HG03196 (cell line): Measurements from ENCODE around the gene PKD1L1.

Experiments
- ATAC-seq: cut with Tn5 transposase; IDR thresholded peaks from one replicate; pipeline ENCODE4 v1.9.1; 2021; ENCODE audit not compliant: unreplicated experiment

The PKD1L1 gene

DNA sequence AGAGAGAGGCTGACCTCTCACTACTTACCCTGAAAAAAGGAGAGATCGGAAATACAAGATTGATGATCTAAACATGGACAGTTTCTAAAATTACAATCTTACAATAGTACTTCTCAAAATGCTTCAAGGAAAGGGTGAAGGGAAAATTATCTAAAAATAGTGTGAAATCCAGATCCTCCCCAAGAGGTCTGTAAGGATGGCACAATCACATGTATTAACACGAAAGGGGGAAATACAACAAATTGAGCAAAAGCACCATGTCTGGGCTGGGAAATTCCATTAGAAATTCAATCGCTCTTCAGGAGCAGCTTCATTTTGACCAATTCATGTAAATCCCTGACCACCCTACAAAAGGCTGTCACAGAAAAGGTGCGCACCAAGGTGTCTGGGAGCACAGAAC is 67.0 kb downstream of the PKD1L1 start:
- no peak for ATAC-seq

DNA sequence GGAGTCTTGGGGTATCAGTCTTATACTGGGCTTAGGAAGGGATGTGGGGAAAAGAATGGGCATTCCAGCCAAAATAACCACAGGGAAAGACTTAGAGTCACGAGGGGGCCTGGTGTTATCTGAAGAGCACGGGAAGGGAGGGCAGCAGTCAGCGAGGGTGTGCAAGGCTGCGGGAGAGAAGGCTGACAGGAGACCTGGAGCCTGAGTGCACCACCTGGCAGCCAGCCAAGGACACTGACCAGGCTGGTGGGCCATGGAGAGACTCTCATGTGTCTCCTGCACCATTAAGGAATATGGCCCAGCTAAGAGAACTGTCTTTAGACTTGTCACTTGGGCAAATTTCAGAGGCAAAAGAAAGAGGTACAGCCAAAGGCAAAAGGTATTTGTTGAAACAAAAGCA is 69.6 kb downstream of the PKD1L1 start:
- ATAC-seq, result no peak

GRCh38 chr7:47877336-47877735 is 70.9 kb downstream of the PKD1L1 start:
- no peak for ATAC-seq

- no peak for ATAC-seq
Measured at GRCh38 chr7:47875998-47876744, 72.1 kb downstream of the PKD1L1 start.

DNA sequence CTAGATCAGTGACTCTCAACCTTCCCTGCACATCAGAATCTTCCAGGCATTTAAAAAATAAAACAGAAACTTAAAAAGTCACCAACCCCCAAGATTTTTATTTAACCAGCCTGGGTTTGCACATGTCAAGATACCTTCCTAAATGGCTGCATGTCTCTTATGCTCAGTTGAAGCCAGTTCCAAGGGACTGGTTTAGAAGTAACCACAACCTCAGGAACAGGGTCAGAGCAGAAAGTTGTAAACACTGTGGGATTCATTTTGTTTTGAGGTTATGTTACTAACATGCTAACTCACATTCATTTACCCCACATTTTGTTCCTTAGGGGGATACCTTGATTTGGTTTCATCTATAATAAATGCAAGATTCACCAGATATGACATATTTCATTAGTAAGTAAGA is 72.9 kb downstream of the PKD1L1 start:
- no peak for ATAC-seq

DNA sequence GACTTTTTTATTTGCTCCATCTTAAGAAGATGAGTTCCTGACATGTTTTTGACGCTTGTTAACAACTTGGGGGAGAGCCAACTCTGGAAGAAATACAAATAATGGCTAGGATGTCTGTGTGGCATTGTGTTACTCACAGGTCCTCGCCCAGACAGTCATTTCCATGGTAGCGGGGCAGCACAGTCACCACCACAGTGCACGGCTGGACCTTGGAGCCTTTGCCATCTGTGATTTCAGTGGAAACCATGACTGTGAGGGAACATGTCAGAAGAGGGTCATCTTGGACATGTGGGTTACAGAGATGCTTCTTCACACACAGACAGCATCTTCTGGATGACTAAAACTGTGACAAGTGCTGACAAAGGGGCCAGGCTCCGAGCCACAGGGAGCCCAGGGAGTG is 74.5 kb downstream of the PKD1L1 start:
- no peak for ATAC-seq

DNA sequence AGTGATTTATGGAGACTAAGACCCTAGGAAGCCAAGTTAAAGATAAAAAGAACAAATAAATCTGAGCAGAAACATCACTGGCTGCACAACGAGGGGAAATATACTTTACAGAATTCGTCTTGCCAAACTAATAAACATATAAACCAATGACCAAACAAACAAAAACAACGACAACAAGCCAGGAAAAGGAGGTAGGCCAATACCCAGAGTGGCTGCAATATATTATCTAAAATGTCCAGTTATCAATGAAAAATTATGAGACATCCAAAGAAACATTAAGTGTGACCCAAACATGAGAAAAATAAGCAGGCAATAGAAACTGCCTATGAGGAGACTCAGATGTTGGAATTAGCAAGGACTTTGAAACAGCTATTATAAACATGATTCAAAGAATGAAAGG is 81.0 kb downstream of the PKD1L1 start:
- no peak for ATAC-seq

GRCh38 chr7:47866120-47866519 is 82.1 kb downstream of the PKD1L1 start:
- no peak for ATAC-seq

- ATAC-seq, result no peak
Measured at GRCh38 chr7:47852330-47853245, 95.7 kb downstream of the PKD1L1 start.

DNA sequence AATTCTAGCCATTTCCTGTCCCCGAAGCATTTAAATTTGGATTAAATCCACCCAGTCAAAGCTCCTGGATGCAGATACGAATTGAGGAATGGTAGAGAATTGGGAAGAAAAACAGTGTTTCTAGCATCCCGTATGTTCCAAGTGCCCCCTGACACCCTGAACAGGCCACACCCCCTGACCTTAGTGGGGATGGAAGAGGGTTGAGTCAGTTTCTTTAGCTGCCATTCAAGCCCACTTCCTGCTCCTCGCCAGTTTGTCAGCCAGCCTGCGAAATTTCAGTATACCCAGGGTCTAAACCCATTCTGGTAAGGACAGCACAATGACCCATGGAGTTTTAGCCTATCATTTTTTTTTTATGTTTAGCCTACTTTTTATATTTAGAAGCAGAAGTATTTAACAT is 101.1 kb downstream of the PKD1L1 start:
- no peak for ATAC-seq

DNA sequence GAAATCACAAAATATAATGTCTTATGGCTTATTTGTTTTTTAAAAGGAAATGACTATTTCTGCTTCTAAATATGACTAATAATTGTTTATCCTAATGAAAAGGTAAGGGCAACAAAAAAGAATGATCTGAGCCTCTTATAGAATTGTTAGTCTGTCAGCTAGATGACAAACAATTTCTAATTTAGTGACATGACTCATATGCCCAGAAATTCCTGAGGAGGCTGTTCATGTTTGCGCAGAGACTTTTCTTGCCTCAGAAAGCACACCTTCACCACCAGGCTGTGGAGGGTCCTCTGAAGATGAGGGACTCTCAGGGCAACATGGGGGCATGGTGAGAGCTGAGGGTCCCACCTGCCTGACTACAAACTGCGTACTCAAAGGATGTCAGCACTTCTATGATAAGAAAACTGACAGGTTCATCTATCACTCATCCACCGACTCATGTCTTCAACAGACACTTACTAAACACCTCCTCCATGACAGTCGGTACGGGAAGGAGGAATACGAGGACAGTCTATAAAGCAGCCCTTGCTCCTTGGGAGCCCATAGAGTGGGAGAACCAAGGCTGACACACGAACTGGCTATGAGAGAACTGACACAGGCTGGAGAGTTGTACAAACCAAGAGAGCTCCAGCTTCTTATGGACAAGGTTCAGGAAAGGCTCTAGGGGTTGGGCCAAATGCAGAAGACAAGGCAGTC is 102.0 kb downstream of the PKD1L1 start:
- ATAC-seq, result no peak

GRCh38 chr7:47844311-47844710 is 104.0 kb downstream of the PKD1L1 start:
- ATAC-seq, result no peak

- no peak for ATAC-seq
Measured at GRCh38 chr7:47843291-47843690, 105.0 kb downstream of the PKD1L1 start.

GRCh38 chr7:47839381-47839780 is 108.9 kb downstream of the PKD1L1 start:
- ATAC-seq, result no peak

DNA sequence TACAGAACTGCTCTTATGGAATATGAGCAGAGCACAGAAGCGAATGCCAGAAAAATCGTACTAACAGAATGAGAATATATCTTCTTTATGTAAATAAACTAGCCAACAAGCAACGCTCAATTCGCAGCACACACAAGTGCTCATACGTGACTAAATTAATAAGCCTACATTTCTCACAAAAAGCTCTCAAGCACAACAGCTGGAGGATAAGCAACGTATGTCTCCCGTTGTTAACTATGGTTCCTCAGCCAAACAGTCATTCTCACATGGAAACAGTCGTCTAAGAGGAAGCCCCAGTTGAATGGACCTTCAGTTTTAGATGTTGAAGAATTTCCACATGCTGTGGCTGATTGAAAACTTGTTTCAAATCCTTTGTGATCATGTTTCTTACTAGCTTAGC is 110.4 kb downstream of the PKD1L1 start:
- ATAC-seq, result no peak

- no peak for ATAC-seq
Measured at GRCh38 chr7:47836503-47837202, 111.6 kb downstream of the PKD1L1 start.

- ATAC-seq, result no peak
Measured at GRCh38 chr7:47836080-47836479, 112.2 kb downstream of the PKD1L1 start.

- no peak for ATAC-seq
Measured at GRCh38 chr7:47833211-47833610, 115.1 kb downstream of the PKD1L1 start.

DNA sequence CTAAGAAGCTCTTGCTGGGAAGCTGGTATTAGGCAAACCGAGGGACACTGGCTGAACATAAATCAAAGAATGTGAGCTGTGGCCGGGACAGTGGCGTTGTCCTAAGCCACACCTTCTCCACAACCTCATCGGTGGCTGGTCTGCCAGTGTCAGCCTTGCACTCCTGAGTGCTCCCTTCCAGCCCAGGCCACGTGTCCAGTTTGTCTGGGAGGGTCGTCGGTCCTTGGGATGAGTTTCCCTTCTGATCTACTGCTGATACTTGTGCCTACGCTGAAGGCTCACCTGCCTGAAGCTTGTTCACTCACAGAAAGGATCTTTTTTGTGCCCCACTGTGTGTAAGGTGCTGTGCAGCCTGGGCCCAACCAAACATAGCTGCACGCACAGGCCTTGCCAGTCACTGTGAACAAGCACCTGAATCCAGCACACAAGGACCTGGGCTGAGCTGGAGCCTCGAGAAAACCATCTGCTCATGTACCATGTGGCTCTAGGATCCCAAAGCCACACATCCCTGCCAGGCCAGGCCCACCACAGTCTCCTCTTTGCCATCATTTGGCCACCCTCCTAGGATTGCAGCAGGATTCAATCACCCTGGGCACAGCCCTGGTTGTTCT is 116.1 kb downstream of the PKD1L1 start:
- ATAC-seq, result no peak

- ATAC-seq, result no peak
Measured at GRCh38 chr7:47830015-47830414, 118.3 kb downstream of the PKD1L1 start.

- ATAC-seq, result no peak
Measured at GRCh38 chr7:47827871-47828270, 120.4 kb downstream of the PKD1L1 start.
